ENCODE data around the gene WDFY4. TPM values are rescaled to one million over a fixed set of nuclear protein-coding genes. Genes with fewer than 3 reads are reported as not detected.

The WDFY4 gene
- total RNA-seq, 1 experiment from 2014 or later = not detected

DNA sequence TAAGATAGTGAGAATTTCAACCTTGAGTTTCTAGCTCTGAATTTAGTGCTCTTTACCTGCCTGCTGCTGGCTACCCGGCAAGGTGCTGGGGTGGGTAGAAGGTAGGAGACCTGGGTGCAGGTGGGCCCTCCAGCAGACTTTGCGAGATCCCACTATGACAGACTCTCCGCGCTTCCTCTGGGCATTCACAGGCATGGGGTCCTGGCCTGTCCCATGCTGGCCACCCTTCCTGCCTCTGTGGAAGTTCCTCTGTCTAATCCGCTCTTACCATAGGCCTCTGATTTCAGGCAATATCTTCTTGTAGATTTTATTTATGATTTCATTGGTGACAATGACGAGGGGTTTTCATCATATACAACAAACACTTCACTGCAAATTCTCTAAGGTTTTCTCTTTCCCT, 1.2 kb upstream of the WDFY4 start:
- H3K4ac ChIP-seq (ENCODE audit: low read depth, low read length) = no peak overlapping the region
- no peak overlapping the region for H4K8ac ChIP-seq (replicated peaks; ENCODE audit: insufficient read length, low read depth, low read length)
- H4K20me1 ChIP-seq (ENCODE audit: control insufficient read depth, insufficient read depth, insufficient read length) = no peaks in the 10 kb centered on the region
- H2BK12ac ChIP-seq (ENCODE audit: insufficient read length, low read depth, low read length) = no peak overlapping the region
- no peaks in the 10 kb centered on the region for H3K4me1 ChIP-seq (ENCODE audit: insufficient read depth, low read length)
- H2BK120ac ChIP-seq (ENCODE audit: low read depth, low read length, poor library complexity, severe bottlenecking) = no peak overlapping the region
- H2BK5ac ChIP-seq (ENCODE audit: insufficient read length, low read length) = no peak overlapping the region
- H2AFZ ChIP-seq (ENCODE audit: low read length) = no peak overlapping the region
- no peak overlapping the region for H3T11ph ChIP-seq (ENCODE audit: low read length)
- peaks cover 10 to 11% of the 10 kb centered on the region in 2 experiments; a peak in 3 of 5 replicates for H3K9me3 Mint-ChIP-seq
- H3K9ac ChIP-seq (ENCODE audit: extremely low read depth, insufficient read length, low read length) = no peak overlapping the region
- H2BK20ac ChIP-seq (ENCODE audit: low read depth, low read length, poor library complexity, severe bottlenecking) = no peak overlapping the region
- H3K27ac ChIP-seq (ENCODE audit: insufficient read length, low read depth, low read length) = no peak overlapping the region
- no peaks in the 10 kb centered on the region for H3K79me1 ChIP-seq (ENCODE audit: insufficient read depth, low read depth, low read length, poor library complexity, severe bottlenecking)
- H4K5ac ChIP-seq (ENCODE audit: insufficient read length, low read depth, low read length) = no peak overlapping the region
- H3K56ac ChIP-seq (ENCODE audit: insufficient read length, low read depth, low read length) = no peak overlapping the region
- no peaks in the 10 kb centered on the region for H3K27me3 Mint-ChIP-seq (ENCODE audit: low read depth)
- no peak overlapping the region for H2BK15ac ChIP-seq (ENCODE audit: low read depth, low read length)
- no peaks in the 10 kb centered on the region for H3K23me2 ChIP-seq (ENCODE audit: insufficient read length, low read depth, low read length, poor library complexity, severe bottlenecking)
- no peak overlapping the region; a peak in 1 of 7 replicates for H3K27ac Mint-ChIP-seq
- no peak overlapping the region for H2AK5ac ChIP-seq (ENCODE audit: insufficient read length, low read length)
- no peaks in the 10 kb centered on the region for H3K9me3 ChIP-seq (ENCODE audit: control insufficient read depth, low read depth, low read length)
- H3K23ac ChIP-seq (ENCODE audit: insufficient read length, low read depth, low read length) = no peak overlapping the region
- WGBS (ENCODE audit: extremely low coverage, insufficient read length, low lambda C conversion rate) = no CpG with 5 or more reads among the region's 6 CpGs
- H3K18ac ChIP-seq (ENCODE audit: insufficient read length, low read depth, low read length) = no peak overlapping the region
- H3K4me3 Mint-ChIP-seq = no peak overlapping the region
- DNase-seq = no peak
- no peak overlapping the region for H4K91ac ChIP-seq (ENCODE audit: insufficient read length, low read depth, low read length)
- H3K79me2 ChIP-seq (ENCODE audit: insufficient read depth, low read length) = no peaks in the 10 kb centered on the region
- no peaks in the 10 kb centered on the region for H3K36me3 Mint-ChIP-seq (ENCODE audit: insufficient read depth in 1 of 3, low read depth in 3 of 3)
- no peak overlapping the region for H3K4me2 ChIP-seq (ENCODE audit: insufficient read depth, insufficient read length, low read length)
- no peaks in the 10 kb centered on the region for H3K27me3 ChIP-seq (ENCODE audit: insufficient read depth, low read length)
- TF ChIP-seq, protein P1, sequence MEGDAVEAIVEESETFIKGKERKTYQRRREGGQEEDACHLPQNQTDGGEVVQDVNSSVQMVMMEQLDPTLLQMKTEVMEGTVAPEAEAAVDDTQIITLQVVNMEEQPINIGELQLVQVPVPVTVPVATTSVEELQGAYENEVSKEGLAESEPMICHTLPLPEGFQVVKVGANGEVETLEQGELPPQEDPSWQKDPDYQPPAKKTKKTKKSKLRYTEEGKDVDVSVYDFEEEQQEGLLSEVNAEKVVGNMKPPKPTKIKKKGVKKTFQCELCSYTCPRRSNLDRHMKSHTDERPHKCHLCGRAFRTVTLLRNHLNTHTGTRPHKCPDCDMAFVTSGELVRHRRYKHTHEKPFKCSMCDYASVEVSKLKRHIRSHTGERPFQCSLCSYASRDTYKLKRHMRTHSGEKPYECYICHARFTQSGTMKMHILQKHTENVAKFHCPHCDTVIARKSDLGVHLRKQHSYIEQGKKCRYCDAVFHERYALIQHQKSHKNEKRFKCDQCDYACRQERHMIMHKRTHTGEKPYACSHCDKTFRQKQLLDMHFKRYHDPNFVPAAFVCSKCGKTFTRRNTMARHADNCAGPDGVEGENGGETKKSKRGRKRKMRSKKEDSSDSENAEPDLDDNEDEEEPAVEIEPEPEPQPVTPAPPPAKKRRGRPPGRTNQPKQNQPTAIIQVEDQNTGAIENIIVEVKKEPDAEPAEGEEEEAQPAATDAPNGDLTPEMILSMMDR (conservative IDR thresholded peaks at IDR 0.05) = no peak
- no peak overlapping the region for H3K14ac ChIP-seq (ENCODE audit: insufficient read depth, low read length)
- no peaks in the 10 kb centered on the region for H3K4me1 Mint-ChIP-seq

All from H9 (cell line).